ENCODE measurements around the gene TNRC6B. TPM values are rescaled to one million over a fixed set of nuclear protein-coding genes. Genes with fewer than 3 reads are reported as not detected.

TNRC6B gene
- total RNA-seq, 1 donor from 2014 or later, result 9.5 TPM

GRCh38 chr22:40328546-40329456 is 151.1 kb downstream of the TNRC6B start:
- TF ChIP-seq, protein P1, sequence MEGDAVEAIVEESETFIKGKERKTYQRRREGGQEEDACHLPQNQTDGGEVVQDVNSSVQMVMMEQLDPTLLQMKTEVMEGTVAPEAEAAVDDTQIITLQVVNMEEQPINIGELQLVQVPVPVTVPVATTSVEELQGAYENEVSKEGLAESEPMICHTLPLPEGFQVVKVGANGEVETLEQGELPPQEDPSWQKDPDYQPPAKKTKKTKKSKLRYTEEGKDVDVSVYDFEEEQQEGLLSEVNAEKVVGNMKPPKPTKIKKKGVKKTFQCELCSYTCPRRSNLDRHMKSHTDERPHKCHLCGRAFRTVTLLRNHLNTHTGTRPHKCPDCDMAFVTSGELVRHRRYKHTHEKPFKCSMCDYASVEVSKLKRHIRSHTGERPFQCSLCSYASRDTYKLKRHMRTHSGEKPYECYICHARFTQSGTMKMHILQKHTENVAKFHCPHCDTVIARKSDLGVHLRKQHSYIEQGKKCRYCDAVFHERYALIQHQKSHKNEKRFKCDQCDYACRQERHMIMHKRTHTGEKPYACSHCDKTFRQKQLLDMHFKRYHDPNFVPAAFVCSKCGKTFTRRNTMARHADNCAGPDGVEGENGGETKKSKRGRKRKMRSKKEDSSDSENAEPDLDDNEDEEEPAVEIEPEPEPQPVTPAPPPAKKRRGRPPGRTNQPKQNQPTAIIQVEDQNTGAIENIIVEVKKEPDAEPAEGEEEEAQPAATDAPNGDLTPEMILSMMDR (conservative IDR thresholded peaks at IDR 0.05; ENCODE audit: low read depth, low read length), result no peak
- no peak for DNase-seq (ENCODE audit: low read depth)
- no peak overlapping the region for H3K4me3 ChIP-seq (ENCODE audit: low read depth, low read length)

DNA sequence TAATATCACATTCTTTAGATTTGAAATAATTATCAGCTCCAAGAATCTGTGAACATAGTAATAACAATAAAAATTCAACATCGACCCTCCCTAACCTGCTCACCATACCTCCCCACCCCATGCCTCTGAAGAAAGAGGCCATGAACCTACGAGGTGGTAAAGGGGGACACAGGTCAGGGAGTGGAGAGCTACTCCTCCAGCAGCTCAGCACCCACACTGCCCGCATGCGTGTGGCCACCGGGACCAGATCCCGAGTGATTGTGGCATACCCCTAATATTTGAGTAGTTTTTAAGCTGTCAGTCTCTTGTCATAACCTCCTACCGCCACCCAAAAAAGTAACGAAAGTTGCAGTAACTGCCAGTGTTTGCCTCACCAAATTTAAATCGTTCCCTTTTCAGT is 151.7 kb downstream of the TNRC6B start:
- DNase-seq (ENCODE audit: low read depth), result no peak
- TF ChIP-seq, protein P1 (conservative IDR thresholded peaks at IDR 0.05; ENCODE audit: low read depth, low read length), result no peak
- H3K4me3 ChIP-seq (ENCODE audit: low read depth, low read length), result no peak overlapping the region

DNA sequence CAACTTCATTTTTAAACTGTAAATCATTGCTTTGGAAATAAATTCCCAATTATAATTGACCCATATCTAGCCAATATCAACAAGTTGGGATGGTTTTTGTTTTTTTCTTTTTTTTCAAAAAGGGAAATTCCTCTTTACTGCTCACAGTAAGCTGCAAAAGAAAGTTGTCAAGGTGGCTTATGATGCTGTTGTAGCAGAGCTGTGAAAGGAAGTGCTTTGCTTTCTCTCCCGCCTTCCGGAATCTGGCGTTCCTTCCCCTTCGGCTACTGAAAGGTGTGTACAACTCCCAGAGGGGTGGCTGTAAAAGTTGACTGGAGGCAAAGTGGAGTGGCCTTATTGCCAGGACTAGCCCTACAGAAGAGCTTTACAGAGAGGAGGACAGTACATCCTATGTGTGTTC is 152.4 kb downstream of the TNRC6B start:
- no peak overlapping the region for H3K4me3 ChIP-seq (ENCODE audit: low read depth, low read length)
- TF ChIP-seq, protein P1 (conservative IDR thresholded peaks at IDR 0.05; ENCODE audit: low read depth, low read length), result no peak
- DNase-seq (ENCODE audit: low read depth), result no peak

GRCh38 chr22:40330615-40331014 is 152.9 kb downstream of the TNRC6B start:
- H3K4me3 ChIP-seq (ENCODE audit: low read depth, low read length), result no peak overlapping the region
- TF ChIP-seq, protein P1 (conservative IDR thresholded peaks at IDR 0.05; ENCODE audit: low read depth, low read length), result no peak
- DNase-seq (ENCODE audit: low read depth), result no peak

DNA sequence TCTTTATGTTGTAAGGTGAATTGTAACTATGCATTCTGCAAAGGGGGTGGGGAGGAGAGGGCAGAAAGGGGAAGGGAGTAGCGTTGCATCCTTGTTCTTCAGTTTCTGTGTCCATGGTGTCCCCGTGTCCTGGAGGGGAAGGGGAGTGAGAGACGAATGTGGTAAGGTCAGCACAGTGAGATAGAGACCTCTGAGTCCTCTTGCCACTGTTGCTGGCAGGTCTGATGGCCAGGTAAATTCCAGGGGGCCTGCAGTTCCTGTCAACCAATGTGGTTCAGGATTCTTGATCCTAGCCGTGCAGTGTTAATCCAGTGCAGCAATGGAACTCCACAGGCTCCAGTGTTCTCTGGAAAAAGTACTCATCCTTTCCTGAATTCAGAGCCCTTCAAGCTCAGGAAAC is 154.0 kb downstream of the TNRC6B start:
- no peak for DNase-seq (ENCODE audit: low read depth)
- no peak overlapping the region for H3K4me3 ChIP-seq (ENCODE audit: low read depth, low read length)
- TF ChIP-seq, protein P1 (conservative IDR thresholded peaks at IDR 0.05; ENCODE audit: low read depth, low read length), result no peak

- no peak overlapping the region for H3K4me3 ChIP-seq (ENCODE audit: low read depth, low read length)
- DNase-seq (ENCODE audit: low read depth), result no peak
- TF ChIP-seq, protein P1 (conservative IDR thresholded peaks at IDR 0.05; ENCODE audit: low read depth, low read length), result no peak
These were observed 154.6 kb downstream of the TNRC6B start for GRCh38 chr22:40332319-40332781.
